Right lobe of liver (tissue), 4 donors: Measurements from ENCODE around the gene TMEM220.

Experiments used
- POLR2A ChIP-seq: fragments of 450-650 bp; IDR thresholded peaks from one replicate; pipeline ENCODE4 v1.6.1; 2017; ENCODE audit warnings: antibody characterized with exemption, mild to moderate bottlenecking
- TF ChIP-seq, protein P1 (sequence below), 4 donors: fragments of 200-600 bp in 3 of 4; fragments of 450-650 bp in 1 of 4; IDR thresholded peaks; one replicate each; pipeline versions ENCODE4 v1.5.1 to v1.8.0; 2016 to 2022; ENCODE audit warnings: antibody characterized with exemption in 4 of 4, mild to moderate bottlenecking in 2 of 4
- donor health status: DM: no; HTN: no; CAD: no.
- donor health status: DM: no; HTN: no; CAD: no.
- donor health status: DM: no; HTN: yes; CAD: no.

DNA sequence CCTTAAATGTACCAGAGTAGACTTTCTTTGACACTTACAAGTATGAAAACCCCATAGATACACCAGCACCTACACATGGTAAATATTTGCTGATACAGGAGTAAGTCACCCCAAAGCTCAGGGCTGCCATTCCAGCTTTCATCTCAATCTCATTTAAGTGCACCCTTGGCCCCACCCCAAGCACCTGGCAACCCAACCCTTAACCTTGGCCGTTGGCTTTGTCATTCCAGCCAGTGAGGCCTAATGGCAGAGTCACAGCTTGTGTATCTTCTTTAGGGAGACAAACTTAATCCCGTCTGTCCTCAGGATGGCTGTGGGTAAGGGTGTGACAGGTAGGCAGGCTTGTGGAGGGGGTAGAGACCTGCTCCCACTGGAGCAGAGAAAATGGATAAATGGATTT is 31.5 kb upstream of the TMEM220 start:
- TF ChIP-seq, protein P1, sequence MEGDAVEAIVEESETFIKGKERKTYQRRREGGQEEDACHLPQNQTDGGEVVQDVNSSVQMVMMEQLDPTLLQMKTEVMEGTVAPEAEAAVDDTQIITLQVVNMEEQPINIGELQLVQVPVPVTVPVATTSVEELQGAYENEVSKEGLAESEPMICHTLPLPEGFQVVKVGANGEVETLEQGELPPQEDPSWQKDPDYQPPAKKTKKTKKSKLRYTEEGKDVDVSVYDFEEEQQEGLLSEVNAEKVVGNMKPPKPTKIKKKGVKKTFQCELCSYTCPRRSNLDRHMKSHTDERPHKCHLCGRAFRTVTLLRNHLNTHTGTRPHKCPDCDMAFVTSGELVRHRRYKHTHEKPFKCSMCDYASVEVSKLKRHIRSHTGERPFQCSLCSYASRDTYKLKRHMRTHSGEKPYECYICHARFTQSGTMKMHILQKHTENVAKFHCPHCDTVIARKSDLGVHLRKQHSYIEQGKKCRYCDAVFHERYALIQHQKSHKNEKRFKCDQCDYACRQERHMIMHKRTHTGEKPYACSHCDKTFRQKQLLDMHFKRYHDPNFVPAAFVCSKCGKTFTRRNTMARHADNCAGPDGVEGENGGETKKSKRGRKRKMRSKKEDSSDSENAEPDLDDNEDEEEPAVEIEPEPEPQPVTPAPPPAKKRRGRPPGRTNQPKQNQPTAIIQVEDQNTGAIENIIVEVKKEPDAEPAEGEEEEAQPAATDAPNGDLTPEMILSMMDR (IDR thresholded peaks at IDR 0.05), result no peak
- TF ChIP-seq POLR2A, result no peak
